ENCODE measurements around the gene ALDOA.

GRCh38 chr16:30088237-30088831, 22.8 kb downstream of the ALDOA start:
- no peak for TF ChIP-seq POLR2A (IDR thresholded peaks at IDR 0.05)
- TF ChIP-seq CTCF (IDR thresholded peaks at IDR 0.05) = no peak

Data from thyroid gland (tissue), 4 donors.